Mucosa of stomach (tissue), 1 donor: ENCODE results near the gene PRCD.

Experiments used
- H3K27me3 ChIP-seq: one replicate; pipeline ENCODE4 v1.7.0; 2013; ENCODE audit warnings: mild to moderate bottlenecking, low read length; ENCODE audit not compliant: control insufficient read depth, insufficient read depth
- H3K36me3 ChIP-seq: one replicate; pipeline ENCODE4 v1.7.0; 2013; ENCODE audit warnings: low read length; ENCODE audit not compliant: control insufficient read depth, insufficient read depth
- H3K4me1 ChIP-seq: one replicate; pipeline ENCODE4 v1.7.0; 2013; ENCODE audit warnings: mild to moderate bottlenecking, low read length; ENCODE audit not compliant: control insufficient read depth, insufficient read depth
- H3K4me3 ChIP-seq: one replicate; pipeline ENCODE4 v1.7.0; 2013; ENCODE audit warnings: low read length
- H3K9ac ChIP-seq: one replicate; pipeline ENCODE4 v1.7.0; 2013; ENCODE audit warnings: mild to moderate bottlenecking, low read length, moderate library complexity
- H3K9me3 ChIP-seq: one replicate; pipeline ENCODE4 v1.7.0; 2013; ENCODE audit warnings: mild to moderate bottlenecking, low read length, moderate library complexity; ENCODE audit not compliant: control insufficient read depth
- donor health status: Pancreatic carcinoma.

The PRCD gene

GRCh38 chr17:76540381-76541300 lies 797 bp downstream of the PRCD start:
- Histone ChIP-seq H3K4me1 (peaks cover 22% of the 10 kb centered on the region), H3K4me3 (no peak overlapping the region), H3K9me3 (no peaks in the 10 kb centered on the region), H3K27me3 (peaks cover 39% of the 10 kb centered on the region), H3K9ac (peak overlapping the region; percentile 51), H3K36me3 (no peaks in the 10 kb centered on the region)

- H3K9ac ChIP-seq: no peak overlapping the region
- H3K27me3 ChIP-seq: peaks cover 28% of the 10 kb centered on the region
- peaks cover 35% of the 10 kb centered on the region for H3K4me1 ChIP-seq
- no peaks in the 10 kb centered on the region for H3K9me3 ChIP-seq
- no peak overlapping the region for H3K4me3 ChIP-seq
- H3K36me3 ChIP-seq: no peaks in the 10 kb centered on the region
Measured at GRCh38 chr17:76541739-76542454, 2.1 kb downstream of the PRCD start.

GRCh38 chr17:76542566-76542971 lies 2.7 kb downstream of the PRCD start:
- Histone ChIP-seq H3K4me1 (peaks cover 42% of the 10 kb centered on the region), H3K27me3 (peaks cover 24% of the 10 kb centered on the region), H3K9ac (no peak overlapping the region), H3K4me3 (no peak overlapping the region), H3K9me3 (no peaks in the 10 kb centered on the region), H3K36me3 (no peaks in the 10 kb centered on the region)

- no peak overlapping the region for H3K9ac ChIP-seq
- peaks cover 46% of the 10 kb centered on the region for H3K4me1 ChIP-seq
- no peak overlapping the region for H3K4me3 ChIP-seq
- H3K9me3 ChIP-seq: no peaks in the 10 kb centered on the region
- H3K36me3 ChIP-seq: no peaks in the 10 kb centered on the region
- H3K27me3 ChIP-seq: peaks cover 20% of the 10 kb centered on the region
Measured at GRCh38 chr17:76542984-76543383, 3.1 kb downstream of the PRCD start.

- Histone ChIP-seq H3K9me3 (no peaks in the 10 kb centered on the region), H3K4me1 (peaks cover 50% of the 10 kb centered on the region), H3K36me3 (no peaks in the 10 kb centered on the region), H3K4me3 (no peak overlapping the region), H3K27me3 (peaks cover 15% of the 10 kb centered on the region), H3K9ac (no peak overlapping the region)
Measured at GRCh38 chr17:76543482-76543825, 3.6 kb downstream of the PRCD start.

- peaks cover 52% of the 10 kb centered on the region for H3K4me1 ChIP-seq
- H3K4me3 ChIP-seq: no peak overlapping the region
- H3K9me3 ChIP-seq: no peaks in the 10 kb centered on the region
- no peaks in the 10 kb centered on the region for H3K36me3 ChIP-seq
- H3K9ac ChIP-seq: no peak overlapping the region
- H3K27me3 ChIP-seq: peaks cover 10% of the 10 kb centered on the region
Measured at GRCh38 chr17:76543826-76544545, 4.1 kb downstream of the PRCD start.

- Histone ChIP-seq H3K9me3 (no peaks in the 10 kb centered on the region), H3K9ac (no peak overlapping the region), H3K36me3 (no peaks in the 10 kb centered on the region), H3K4me1 (peaks cover 52% of the 10 kb centered on the region), H3K4me3 (no peak overlapping the region), H3K27me3 (peaks cover 2% of the 10 kb centered on the region)
Measured at GRCh38 chr17:76544546-76545365, 4.9 kb downstream of the PRCD start.

- H3K4me3 ChIP-seq: no peak overlapping the region
- H3K9ac ChIP-seq: no peak overlapping the region
- H3K27me3 ChIP-seq: no peaks in the 10 kb centered on the region
- peaks cover 52% of the 10 kb centered on the region for H3K4me1 ChIP-seq
- no peaks in the 10 kb centered on the region for H3K36me3 ChIP-seq
- H3K9me3 ChIP-seq: no peaks in the 10 kb centered on the region
Measured at GRCh38 chr17:76545918-76546555, 6.2 kb downstream of the PRCD start.

- H3K4me3 ChIP-seq: no peak overlapping the region
- no peaks in the 10 kb centered on the region for H3K36me3 ChIP-seq
- no peaks in the 10 kb centered on the region for H3K9me3 ChIP-seq
- no peaks in the 10 kb centered on the region for H3K27me3 ChIP-seq
- H3K9ac ChIP-seq: no peak overlapping the region
- H3K4me1 ChIP-seq: peaks cover 54% of the 10 kb centered on the region
Measured at GRCh38 chr17:76546556-76547182, 6.8 kb downstream of the PRCD start.

GRCh38 chr17:76547183-76547641 lies 7.4 kb downstream of the PRCD start:
- Histone ChIP-seq H3K36me3 (no peaks in the 10 kb centered on the region), H3K9ac (no peak overlapping the region), H3K4me1 (peaks cover 56% of the 10 kb centered on the region), H3K27me3 (no peaks in the 10 kb centered on the region), H3K9me3 (no peaks in the 10 kb centered on the region), H3K4me3 (no peak overlapping the region)
